WTC11 (cell line): ENCODE data around the gene PRIM1. TPM values are rescaled to one million over a fixed set of nuclear protein-coding genes. Genes with fewer than 3 reads are reported as not detected.

Experiments
- ATAC-seq: fragments of 200-7000 bp; cut with Tn5 transposase; 2 replicates; pipeline ENCODE4 v1.10.0; 2021; ENCODE audit warnings: mild to moderate bottlenecking, moderate library complexity
- CTCF ChIA-PET: fragments of 300-600 bp; sonication (Branson Sonifier 250); formaldehyde crosslinking; loops from one replicate; lab custom pipeline; 2021; ENCODE audit warnings: antibody characterized with exemption; lab: Charles Lee
- POLR2A ChIA-PET: fragments of 350-600 bp; sonication (Branson Sonifier 250); formaldehyde crosslinking; loops from one replicate; lab custom pipeline; 2021; ENCODE audit warnings: antibody characterized with exemption; lab: Charles Lee
- DNase-seq: peaks from one replicate; pipeline ENCODE4 v3.0.0; 2021; ENCODE audit warnings: low spot score
- H3K27ac Mint-ChIP-seq: 2 replicates; pipeline ENCODE4 v1.8.0; 2021; ENCODE audit warnings: mixed read lengths
- H3K27me3 Mint-ChIP-seq: 2 replicates; pipeline ENCODE4 v1.8.0; 2021; ENCODE audit warnings: low read depth, mild to moderate bottlenecking, moderate library complexity, mixed read lengths
- H3K36me3 Mint-ChIP-seq: 2 replicates; pipeline ENCODE4 v1.8.0; 2021; ENCODE audit warnings: mixed read lengths
- H3K4me1 Mint-ChIP-seq: 2 replicates; pipeline ENCODE4 v1.8.0; 2022; ENCODE audit warnings: mixed read lengths
- H3K4me3 Mint-ChIP-seq: 2 replicates; pipeline ENCODE4 v1.8.0; 2021; ENCODE audit warnings: mild to moderate bottlenecking, moderate library complexity, mixed read lengths
- H3K9me3 Mint-ChIP-seq: 2 replicates; pipeline ENCODE4 v1.8.0; 2021; ENCODE audit warnings: mixed read lengths
- ATF3 ChIP-seq: sonication (generic); formaldehyde crosslinking; conservative IDR thresholded peaks from 2 replicates; pipeline ENCODE4 v1.8.1; 2022; ENCODE audit warnings: mild to moderate bottlenecking, missing genetic modification reagents
- CTCF ChIP-seq: fragments of 200-600 bp; IDR thresholded peaks from 2 replicates; pipeline ENCODE4 v1.8.0; 2022; ENCODE audit warnings: antibody characterized with exemption
- EMX1 ChIP-seq: fragments of 250-450 bp; sonication (Bioruptor Pico); IDR thresholded peaks from 2 replicates; pipeline ENCODE4 v1.8.0; 2021; ENCODE audit warnings: mild to moderate bottlenecking
- ESRRA ChIP-seq: sonication (generic); formaldehyde crosslinking; IDR thresholded peaks from 2 replicates; pipeline ENCODE4 v1.8.1; 2022; ENCODE audit warnings: mild to moderate bottlenecking, missing genetic modification reagents, borderline replicate concordance
- ETV6 ChIP-seq: sonication (generic); formaldehyde crosslinking; IDR thresholded peaks from 2 replicates; pipeline ENCODE4 v1.8.1; 2022; ENCODE audit warnings: mild to moderate bottlenecking, missing genetic modification reagents
- FOXP1 ChIP-seq: sonication (generic); formaldehyde crosslinking; IDR thresholded peaks from 2 replicates; pipeline ENCODE4 v1.8.0; 2022; ENCODE audit warnings: missing genetic modification reagents, mild to moderate bottlenecking, moderate library complexity, borderline replicate concordance
- GABPB1 ChIP-seq: sonication (generic); formaldehyde crosslinking; IDR thresholded peaks from 2 replicates; pipeline ENCODE4 v1.8.1; 2023; ENCODE audit warnings: mild to moderate bottlenecking, missing genetic modification reagents
- GRHL2 ChIP-seq: fragments of 250-450 bp; sonication (Bioruptor Pico); IDR thresholded peaks from 2 replicates; pipeline ENCODE4 v1.8.0; 2022; ENCODE audit warnings: mild to moderate bottlenecking, moderate library complexity; ENCODE audit not compliant: insufficient replicate concordance, severe bottlenecking
- HMGA2 ChIP-seq: fragments of 250-450 bp; sonication (Bioruptor Pico); IDR thresholded peaks from 2 replicates; pipeline ENCODE4 v1.4.0; 2021; ENCODE audit warnings: mild to moderate bottlenecking, moderate library complexity
- IRF1 ChIP-seq: sonication (generic); formaldehyde crosslinking; IDR thresholded peaks from 2 replicates; pipeline ENCODE4 v1.8.0; 2023; ENCODE audit warnings: missing genetic modification reagents
- KAT7 ChIP-seq: sonication (generic); formaldehyde crosslinking; IDR thresholded peaks from 2 replicates; pipeline ENCODE4 v1.8.1; 2023; ENCODE audit warnings: missing genetic modification reagents, mild to moderate bottlenecking, borderline replicate concordance
- MAX ChIP-seq: sonication (generic); formaldehyde crosslinking; IDR thresholded peaks from 2 replicates; pipeline ENCODE4 v1.8.0; 2022; ENCODE audit warnings: mild to moderate bottlenecking, missing genetic modification reagents
- NFATC4 ChIP-seq: fragments of 250-450 bp; sonication (Bioruptor Pico); IDR thresholded peaks from 2 replicates; pipeline ENCODE4 v1.9.0; 2021; ENCODE audit warnings: mild to moderate bottlenecking
- PRDM15 ChIP-seq: sonication (generic); formaldehyde crosslinking; IDR thresholded peaks from 2 replicates; pipeline ENCODE4 v1.8.0; 2022; ENCODE audit warnings: missing genetic modification reagents
- PREB ChIP-seq: sonication (generic); formaldehyde crosslinking; IDR thresholded peaks from 2 replicates; pipeline ENCODE4 v1.8.1; 2022; ENCODE audit warnings: mild to moderate bottlenecking, missing genetic modification reagents, moderate library complexity, borderline replicate concordance
- RELA ChIP-seq: sonication (generic); formaldehyde crosslinking; IDR thresholded peaks from 2 replicates; pipeline ENCODE4 v1.8.1; 2022; ENCODE audit warnings: missing genetic modification reagents, mild to moderate bottlenecking, borderline replicate concordance
- RORB ChIP-seq: fragments of 250-450 bp; sonication (Bioruptor Pico); IDR thresholded peaks from 2 replicates; pipeline ENCODE4 v1.9.0; 2021; ENCODE audit warnings: mild to moderate bottlenecking
- SMAD4 ChIP-seq: sonication (generic); formaldehyde crosslinking; IDR thresholded peaks from 2 replicates; pipeline ENCODE4 v1.8.0; 2022; ENCODE audit warnings: mild to moderate bottlenecking, missing genetic modification reagents
- SP1 ChIP-seq: sonication (generic); formaldehyde crosslinking; conservative IDR thresholded peaks from 2 replicates; pipeline ENCODE4 v1.8.1; 2022; ENCODE audit warnings: missing genetic modification reagents
- TEAD4 ChIP-seq: sonication (generic); formaldehyde crosslinking; IDR thresholded peaks from 2 replicates; pipeline ENCODE4 v1.8.0; 2022; ENCODE audit warnings: mild to moderate bottlenecking, missing genetic modification reagents
- ZMAT4 ChIP-seq: fragments of 250-450 bp; sonication (Bioruptor Pico); IDR thresholded peaks from 2 replicates; pipeline ENCODE4 v1.9.0; 2021; ENCODE audit warnings: mild to moderate bottlenecking
- ZNF219 ChIP-seq: sonication (generic); formaldehyde crosslinking; IDR thresholded peaks from 2 replicates; pipeline ENCODE4 v1.8.0; 2023; ENCODE audit warnings: missing genetic modification reagents, mild to moderate bottlenecking, borderline replicate concordance
- ZNF317 ChIP-seq: sonication (generic); formaldehyde crosslinking; IDR thresholded peaks from 2 replicates; pipeline ENCODE4 v1.8.1; 2023; ENCODE audit warnings: low read depth, mild to moderate bottlenecking, moderate library complexity, missing genetic modification reagents, borderline replicate concordance
- ZSCAN18 ChIP-seq: fragments of 250-450 bp; sonication (Bioruptor Pico); IDR thresholded peaks from 2 replicates; pipeline ENCODE4 v2.1.2; 2022; ENCODE audit warnings: mild to moderate bottlenecking, moderate library complexity
- total RNA-seq: library from RNA; stranded (reverse); gene quantifications from 3 replicates; pipeline ENCODE4 v1.2.3, GENCODE V29; 2021

PRIM1 gene
- total RNA-seq, 1 experiment from 2014 or later, result 54.0 TPM

- POLR2A ChIA-PET, result interaction anchor here (0.6 to 1.9 kb wide), 11 partner anchors 8 to 730 kb away, joined by 3 to 15 read pairs (median 3); partner anchors contain the start of genes GLS2, INHBE, PRIM1 and PTGES3
- H3K27ac Mint-ChIP-seq, result peak within 1 kb of the TSS; percentile 98
- no peaks in the 10 kb centered on the region for H3K9me3 Mint-ChIP-seq
- DNase-seq (peak; percentile 93), ATAC-seq (peak; percentile 92)
- H3K4me1 Mint-ChIP-seq, result peaks cover 48% of the 10 kb centered on the region
- H3K27me3 Mint-ChIP-seq, result no peaks in the 10 kb centered on the region
- H3K36me3 Mint-ChIP-seq, result peaks cover 74% of the 10 kb centered on the region
- CTCF ChIA-PET, result interaction anchor here (0.7 to 1.6 kb wide), 4 partner anchors 27 to 276 kb away, joined by 3 to 13 read pairs (median 4); partner anchors contain the start of gene PRIM1
- H3K4me3 Mint-ChIP-seq, result peak within 1 kb of the TSS; percentile 99
- no peak for TF ChIP-seq IRF1 (CRISPR knock-in tag)
- peak; percentile 76; the same call in 1 of the 2 replicates for TF ChIP-seq GABPB1 (CRISPR knock-in tag)
- 0 out of 2 replicates have a peak, but pooled peaks have one; percentile 21 for TF ChIP-seq NFATC4
- no peak for TF ChIP-seq HMGA2 (CRISPR knock-in tag)
- TF ChIP-seq ETV6 (CRISPR knock-in tag), result peak; percentile 58
- no peak for TF ChIP-seq CTCF
- TF ChIP-seq KAT7 (CRISPR knock-in tag), result 0 out of 2 replicates have a peak, but pooled peaks have one; percentile 29
- TF ChIP-seq RELA (CRISPR knock-in tag), result no peak
- TF ChIP-seq FOXP1 (CRISPR knock-in tag), result peak; percentile 86; the same call in 1 of the 2 replicates
- TF ChIP-seq ZSCAN18, result no peak
- TF ChIP-seq SMAD4 (CRISPR knock-in tag), result no peak
- no peak for TF ChIP-seq GRHL2
- TF ChIP-seq MAX (CRISPR knock-in tag), result peak; percentile 96
- no peak for TF ChIP-seq ZNF317
- TF ChIP-seq ZNF219, result no peak
- no peak for TF ChIP-seq EMX1
- no peak for TF ChIP-seq PREB
- no peak for TF ChIP-seq RORB
- TF ChIP-seq ESRRA, result no peak; the same call in 1 of the 2 replicates
- TF ChIP-seq TEAD4 (CRISPR knock-in tag), result no peak
- TF ChIP-seq ATF3, result no peak
- TF ChIP-seq SP1 (CRISPR knock-in tag), result peak; percentile 80
- TF ChIP-seq PRDM15 (CRISPR knock-in tag), result no peak
- no peak for TF ChIP-seq ZMAT4 (CRISPR knock-in tag)
Measured at GRCh38 chr12:56724972-56725722, 27.0 kb downstream of the PRIM1 start, which contains the start of gene NACA. TSS of gene NACA (minus strand) at chr12:56725299. CDS start at chr12:56724521, 778 bp downstream.
